ENCODE measurements around the gene SZRD1. TPM values are rescaled to one million over a fixed set of nuclear protein-coding genes. Genes with fewer than 3 reads are reported as not detected.
"Not testable (repeated sequence)": the region's sequence is repeated elsewhere in the genome, so short reads cannot be mapped to it uniquely, and the experiment has no call there.

The SZRD1 gene
- total RNA-seq, 1 experiment from 2014 or later, result 101 TPM

GRCh38 chr1:16352842-16353535 lies 14.1 kb upstream of the SZRD1 start:
- no peaks in the 10 kb centered on the region for H3K27me3 ChIP-seq
- H3K4me3 ChIP-seq, result peak overlapping the region; percentile 98
- H3K36me3 ChIP-seq, result no peaks in the 10 kb centered on the region
- H3K9me3 ChIP-seq, result no peaks in the 10 kb centered on the region
- DNase-seq, result no peak

- H3K27me3 ChIP-seq, result no peaks in the 10 kb centered on the region
- no peak for DNase-seq
- H3K4me3 ChIP-seq, result no peak overlapping the region
- no peaks in the 10 kb centered on the region for H3K9me3 ChIP-seq
- no peaks in the 10 kb centered on the region for H3K36me3 ChIP-seq
Measured at GRCh38 chr1:16354619-16355018, 12.4 kb upstream of the SZRD1 start.

DNA sequence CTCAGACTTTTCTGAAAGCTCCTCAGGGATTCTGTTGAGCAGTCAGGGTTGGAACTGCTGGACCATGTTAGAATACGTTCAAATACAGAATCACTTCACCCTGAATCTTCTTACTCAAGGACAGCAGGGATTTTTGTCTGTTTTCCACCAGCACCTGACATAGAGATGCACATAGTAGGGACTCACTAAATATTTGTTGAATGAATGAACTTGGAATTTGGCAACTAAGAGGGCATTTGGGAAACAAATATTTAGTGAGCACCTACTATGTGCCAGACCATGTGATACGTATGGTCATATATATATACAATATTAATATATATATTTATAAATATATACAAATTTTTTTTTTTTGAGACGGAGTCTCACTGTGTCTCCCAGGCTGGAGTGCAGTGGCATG lies 10.2 kb upstream of the SZRD1 start:
- no peaks in the 10 kb centered on the region for H3K36me3 ChIP-seq
- no peak overlapping the region for H3K4me3 ChIP-seq
- no peaks in the 10 kb centered on the region for H3K9me3 ChIP-seq
- no peaks in the 10 kb centered on the region for H3K27me3 ChIP-seq
- no peak for DNase-seq

DNA sequence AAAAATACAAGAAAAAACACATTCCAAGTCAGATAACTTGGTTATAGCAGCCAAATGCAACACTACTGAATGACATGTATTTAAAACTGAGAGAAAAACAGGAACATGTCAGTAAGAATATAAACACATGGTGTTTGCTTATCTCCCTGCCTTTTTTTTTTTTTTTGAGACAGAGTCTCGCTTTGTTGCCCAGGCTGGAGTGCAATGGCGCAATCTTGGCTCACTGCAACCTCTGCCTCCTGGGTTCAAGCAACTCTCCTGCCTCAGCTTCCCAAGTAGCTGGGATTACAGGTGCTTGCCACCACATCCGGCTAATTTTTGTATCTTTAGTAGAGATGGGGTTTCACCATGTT lies 1.9 kb upstream of the SZRD1 start:
- H3K9me3 ChIP-seq, H3K27me3 ChIP-seq, H3K4me3 ChIP-seq, DNase-seq, H3K36me3 ChIP-seq: not testable (repeated sequence)

GRCh38 chr1:16367258-16367967 lies 371 bp downstream of the SZRD1 start:
- Histone ChIP-seq H3K27me3 (no peaks in the 10 kb centered on the region), H3K36me3 (peaks cover 15% of the 10 kb centered on the region), H3K9me3 (no peaks in the 10 kb centered on the region), H3K4me3 (peak overlapping the region; percentile 99)
- peak; percentile 87 for DNase-seq

DNA sequence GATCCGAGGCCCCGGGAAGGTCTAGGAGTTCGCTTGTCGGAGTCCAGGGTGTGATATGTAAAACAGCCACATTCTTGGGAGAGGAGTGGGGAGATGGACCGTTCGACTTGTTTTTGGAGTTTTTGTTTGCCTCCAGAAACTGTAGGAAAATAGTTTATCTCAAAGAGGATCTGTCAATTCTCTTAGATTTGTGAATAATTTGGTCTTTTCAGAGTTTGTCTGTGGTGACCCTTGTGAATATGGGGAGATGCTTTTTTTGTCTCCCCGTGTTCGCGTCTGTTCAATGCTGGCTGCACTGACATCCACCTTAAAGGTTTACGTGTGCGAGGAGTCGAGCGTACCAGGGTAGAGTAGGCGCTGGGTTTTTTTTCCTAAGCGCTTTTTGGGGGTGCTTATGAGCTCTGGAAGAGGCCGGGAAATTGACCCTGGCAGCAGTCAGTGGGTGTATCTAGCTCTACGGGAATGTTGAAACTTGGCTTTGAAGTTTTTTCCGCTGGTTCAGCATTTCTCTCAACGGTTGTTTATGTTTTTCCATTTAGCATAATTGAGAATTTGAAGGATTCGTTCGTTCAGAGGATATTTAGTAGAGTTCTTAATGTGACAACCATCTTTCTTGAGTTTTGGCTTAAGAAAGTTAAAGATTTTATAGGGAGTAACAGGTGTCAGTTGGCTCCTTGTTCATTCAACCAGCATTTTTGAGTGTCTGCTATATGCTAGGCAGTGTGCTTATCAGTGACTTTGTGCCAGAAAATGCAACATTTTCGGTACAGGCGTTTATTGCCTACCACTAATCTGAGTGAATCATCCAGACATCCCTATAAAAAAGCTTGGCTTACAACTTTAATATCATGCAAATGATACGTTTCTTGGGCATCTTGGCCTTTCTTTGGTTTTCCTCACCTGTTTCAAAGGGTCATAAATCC lies 1.2 kb downstream of the SZRD1 start:
- no peaks in the 10 kb centered on the region for H3K9me3 ChIP-seq
- no peak for DNase-seq
- H3K4me3 ChIP-seq, result peak overlapping the region; percentile 99
- no peaks in the 10 kb centered on the region for H3K27me3 ChIP-seq
- peaks cover 22% of the 10 kb centered on the region for H3K36me3 ChIP-seq

- Histone ChIP-seq H3K9me3 (no peaks in the 10 kb centered on the region), H3K27me3 (no peaks in the 10 kb centered on the region), H3K36me3 (peaks cover 28% of the 10 kb centered on the region), H3K4me3 (no peak overlapping the region)
- no peak for DNase-seq
Measured at GRCh38 chr1:16369821-16370220, 2.8 kb downstream of the SZRD1 start.

- no peaks in the 10 kb centered on the region for H3K9me3 ChIP-seq
- H3K27me3 ChIP-seq, result no peaks in the 10 kb centered on the region
- no peak overlapping the region for H3K4me3 ChIP-seq
- DNase-seq, result no peak
- peaks cover 37% of the 10 kb centered on the region for H3K36me3 ChIP-seq
Measured at GRCh38 chr1:16371725-16372124, 4.7 kb downstream of the SZRD1 start.

GRCh38 chr1:16372535-16373285 lies 5.7 kb downstream of the SZRD1 start:
- Histone ChIP-seq H3K4me3 (no peak overlapping the region), H3K27me3 (no peaks in the 10 kb centered on the region), H3K9me3 (no peaks in the 10 kb centered on the region), H3K36me3 (peaks cover 34% of the 10 kb centered on the region)
- no peak for DNase-seq

DNA sequence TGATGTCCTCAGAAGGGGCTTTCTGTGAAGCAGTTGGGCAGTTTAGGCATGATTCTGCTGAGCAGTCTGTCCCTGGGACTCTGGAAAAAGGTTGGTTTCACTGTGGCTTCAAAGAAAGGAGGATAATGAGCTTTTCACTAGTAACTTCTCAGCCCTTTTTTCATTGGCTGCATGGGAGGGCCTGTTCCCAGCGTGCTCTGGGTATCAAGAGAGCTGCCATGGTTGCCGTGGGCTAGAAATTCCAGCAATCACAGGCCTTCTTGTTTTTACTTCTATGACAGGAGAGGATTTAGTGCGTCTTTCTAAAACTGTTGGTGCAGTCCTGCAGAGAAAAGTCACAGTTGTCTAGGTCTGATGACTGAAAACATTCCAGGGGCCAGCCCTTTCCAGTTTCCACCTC lies 7.2 kb downstream of the SZRD1 start:
- H3K27me3 ChIP-seq, result no peaks in the 10 kb centered on the region
- peaks cover 31% of the 10 kb centered on the region for H3K36me3 ChIP-seq
- DNase-seq, result no peak
- no peak overlapping the region for H3K4me3 ChIP-seq
- H3K9me3 ChIP-seq, result no peaks in the 10 kb centered on the region

GRCh38 chr1:16375521-16376340 lies 8.7 kb downstream of the SZRD1 start:
- Histone ChIP-seq H3K27me3 (no peaks in the 10 kb centered on the region), H3K4me3 (no peak overlapping the region), H3K36me3 (peaks cover 30% of the 10 kb centered on the region), H3K9me3 (no peaks in the 10 kb centered on the region)
- DNase-seq, result peak; percentile 42

DNA sequence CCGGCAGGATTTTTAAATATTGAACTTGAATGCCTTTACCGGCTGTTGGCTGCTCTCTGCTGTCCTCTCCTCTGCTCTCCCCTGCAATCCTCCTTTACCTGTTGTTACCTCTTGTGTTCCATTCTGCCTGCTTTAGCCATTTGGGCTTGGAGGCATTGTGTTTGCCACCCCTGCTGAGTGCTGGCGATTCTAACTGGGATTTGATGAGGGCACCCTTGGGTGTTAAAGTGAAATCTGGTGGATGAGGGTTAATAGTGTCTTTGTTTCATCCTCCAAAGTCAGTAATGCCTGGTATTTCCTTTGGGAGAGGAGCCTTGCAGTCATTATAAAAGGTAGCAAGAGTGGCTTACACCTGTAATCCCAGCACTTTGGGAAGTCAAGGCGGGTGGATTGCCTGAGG lies 9.9 kb downstream of the SZRD1 start:
- Histone ChIP-seq H3K36me3 (peaks cover 26% of the 10 kb centered on the region), H3K27me3 (no peaks in the 10 kb centered on the region), H3K9me3 (no peaks in the 10 kb centered on the region), H3K4me3 (no peak overlapping the region)
- no peak for DNase-seq

DNA sequence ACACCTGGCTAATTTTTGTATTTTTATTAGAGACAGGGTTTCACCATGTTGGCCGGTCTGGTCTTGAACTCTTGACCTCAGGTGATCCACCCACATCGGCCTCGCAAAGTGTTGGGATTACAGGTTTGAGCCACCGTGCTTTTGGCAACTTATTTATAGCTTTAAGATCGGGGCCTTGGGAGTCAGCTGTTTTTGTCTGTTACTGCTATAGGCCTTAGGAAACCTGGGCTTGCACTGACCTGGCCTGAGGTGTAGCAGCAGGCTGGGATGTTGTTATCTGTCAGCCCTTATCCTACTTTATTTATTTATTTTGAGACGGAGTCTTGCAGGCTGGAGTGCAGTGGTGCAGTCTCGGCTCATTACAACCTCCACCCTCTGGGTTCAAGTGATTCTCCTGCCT lies 11.4 kb downstream of the SZRD1 start:
- Histone ChIP-seq H3K36me3 (peaks cover 16% of the 10 kb centered on the region), H3K4me3 (no peak overlapping the region), H3K9me3 (no peaks in the 10 kb centered on the region), H3K27me3 (no peaks in the 10 kb centered on the region)
- DNase-seq, result no peak

- no peaks in the 10 kb centered on the region for H3K9me3 ChIP-seq
- no peak overlapping the region for H3K4me3 ChIP-seq
- H3K27me3 ChIP-seq, result no peaks in the 10 kb centered on the region
- DNase-seq, result no peak
- H3K36me3 ChIP-seq, result peaks cover 7% of the 10 kb centered on the region
Measured at GRCh38 chr1:16380868-16381267, 13.8 kb downstream of the SZRD1 start.

DNA sequence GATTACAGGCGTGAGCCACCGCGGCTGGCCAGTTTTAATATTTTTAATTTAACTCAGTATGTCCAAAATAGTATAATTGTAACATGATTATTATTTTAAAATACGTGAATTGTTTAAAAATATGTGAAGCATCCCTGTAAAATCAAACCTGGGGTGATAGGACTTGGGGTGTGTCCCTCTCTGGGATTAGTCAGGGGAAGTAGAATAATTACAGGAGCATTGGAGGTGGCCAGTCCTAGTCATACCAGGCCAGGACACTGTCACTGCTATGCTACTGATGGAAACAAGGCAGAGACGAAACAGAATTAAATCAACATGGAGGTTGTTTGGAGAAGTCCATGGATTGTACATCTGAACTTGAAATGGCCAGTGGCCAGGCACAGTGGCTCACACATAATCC lies 16.8 kb downstream of the SZRD1 start:
- DNase-seq, result no peak
- H3K27me3 ChIP-seq, result no peaks in the 10 kb centered on the region
- peaks cover 7% of the 10 kb centered on the region for H3K36me3 ChIP-seq
- H3K4me3 ChIP-seq, result no peak overlapping the region
- H3K9me3 ChIP-seq, result no peaks in the 10 kb centered on the region

Data from MG63 (cell line).